ENCODE measurements around the gene TMEM144. TPM values are rescaled to one million over a fixed set of nuclear protein-coding genes. Genes with fewer than 3 reads are reported as not detected.

Gene TMEM144
- total RNA-seq, 1 experiment from 2014 or later = 3.4 TPM

- Histone ChIP-seq H2AFZ (ENCODE audit: low read length) (no peak overlapping the region), H2AK5ac (ENCODE audit: insufficient read length, low read length) (no peak overlapping the region), H3K4ac (ENCODE audit: low read depth, low read length) (no peak overlapping the region), H2BK15ac (ENCODE audit: low read depth, low read length) (no peak overlapping the region), H2BK5ac (ENCODE audit: insufficient read length, low read length) (no peak overlapping the region), H3K56ac (ENCODE audit: insufficient read length, low read depth, low read length) (no peak overlapping the region), H3K27ac (ENCODE audit: insufficient read length, low read depth, low read length) (no peak overlapping the region), H3K9me3 (ENCODE audit: control insufficient read depth, low read depth, low read length) (no peaks in the 10 kb centered on the region), H2BK20ac (ENCODE audit: low read depth, low read length, poor library complexity, severe bottlenecking) (no peak overlapping the region), H4K5ac (ENCODE audit: insufficient read length, low read depth, low read length) (no peak overlapping the region), H3K4me2 (ENCODE audit: insufficient read depth, insufficient read length, low read length) (no peak overlapping the region), H4K91ac (ENCODE audit: insufficient read length, low read depth, low read length) (no peak overlapping the region), H2BK120ac (ENCODE audit: low read depth, low read length, poor library complexity, severe bottlenecking) (no peak overlapping the region), H4K20me1 (ENCODE audit: control insufficient read depth, insufficient read depth, insufficient read length) (no peaks in the 10 kb centered on the region), H3K14ac (ENCODE audit: insufficient read depth, low read length) (no peak overlapping the region), H3K27me3 (ENCODE audit: insufficient read depth, low read length) (no peaks in the 10 kb centered on the region), H3K23ac (ENCODE audit: insufficient read length, low read depth, low read length) (no peak overlapping the region), H3K23me2 (ENCODE audit: insufficient read length, low read depth, low read length, poor library complexity, severe bottlenecking) (peaks cover 4% of the 10 kb centered on the region), H3T11ph (ENCODE audit: low read length) (no peak overlapping the region), H3K18ac (ENCODE audit: insufficient read length, low read depth, low read length) (no peak overlapping the region), H4K8ac (replicated peaks; ENCODE audit: insufficient read length, low read depth, low read length) (no peak overlapping the region), H3K9ac (ENCODE audit: extremely low read depth, insufficient read length, low read length) (no peak overlapping the region), H2BK12ac (ENCODE audit: insufficient read length, low read depth, low read length) (no peak overlapping the region), H3K79me2 (ENCODE audit: insufficient read depth, low read length) (no peaks in the 10 kb centered on the region), H3K79me1 (ENCODE audit: insufficient read depth, low read depth, low read length, poor library complexity, severe bottlenecking) (no peaks in the 10 kb centered on the region), H3K4me1 (ENCODE audit: insufficient read depth, low read length) (no peaks in the 10 kb centered on the region)
- no peak overlapping the region for H3K4me3 Mint-ChIP-seq
- peaks cover 1% of the 10 kb centered on the region; the same call in 1 of the 2 replicates for H3K27me3 Mint-ChIP-seq (ENCODE audit: low read depth)
- no peak for DNase-seq
- H3K9me3 Mint-ChIP-seq = peaks cover 0 to 5% of the 10 kb centered on the region in 2 experiments; a peak in 3 of 5 replicates
- WGBS (ENCODE audit: extremely low coverage, insufficient read length, low lambda C conversion rate) = no CpG with 5 or more reads among the region's 5 CpGs
- H3K4me1 Mint-ChIP-seq = peaks cover 5 to 17% of the 10 kb centered on the region in 2 experiments
- TF ChIP-seq CTCF (conservative IDR thresholded peaks at IDR 0.05) = no peak
- no peak overlapping the region for H3K27ac Mint-ChIP-seq
- H3K36me3 Mint-ChIP-seq (ENCODE audit: insufficient read depth in 1 of 3, low read depth in 3 of 3) = no peaks in the 10 kb centered on the region
Measured at GRCh38 chr4:158208963-158209640, 1.2 kb upstream of the TMEM144 start.

Data from H9 (cell line).